GM12891 (cell line): ENCODE data around the gene TANC1.

Experiments used
- DNase-seq: peaks from one replicate; pipeline ENCODE4 v3.0.0; 2011; ENCODE audit warnings: low spot score; ENCODE audit not compliant: insufficient read length
- FAIRE-seq: peaks from 2 replicates; lab custom pipeline; 2011; peaks lifted over from hg19 to GRCh38; lab: Jason Lieb, UNC
- PAX5 ChIP-seq: IDR thresholded peaks from 2 replicates; pipeline ENCODE4 v1.6.1; 2011; ENCODE audit warnings: low read length, moderate library complexity, mild to moderate bottlenecking; ENCODE audit not compliant: insufficient read depth, severe bottlenecking
- POLR2A ChIP-seq: IDR thresholded peaks from 2 replicates; pipeline ENCODE4 v1.6.1; 2011; ENCODE audit warnings: low read depth, low read length, control low read depth
- POLR2AphosphoS5 ChIP-seq: IDR thresholded peaks from 2 replicates; pipeline ENCODE4 v1.6.1; 2011; ENCODE audit warnings: low read depth, low read length, control low read depth
- POU2F2 ChIP-seq: IDR thresholded peaks from 2 replicates; pipeline ENCODE4 v1.6.1; 2011; ENCODE audit warnings: low read depth, mild to moderate bottlenecking, control low read depth, low read length, moderate library complexity
- SPI1 ChIP-seq: IDR thresholded peaks from 2 replicates; pipeline ENCODE4 v1.6.1; 2011; ENCODE audit warnings: low read depth, low read length, control low read depth
- TAF1 ChIP-seq: IDR thresholded peaks from 2 replicates; pipeline ENCODE4 v1.6.1; 2011; ENCODE audit warnings: low read depth, low read length, control low read depth

The TANC1 gene

DNA sequence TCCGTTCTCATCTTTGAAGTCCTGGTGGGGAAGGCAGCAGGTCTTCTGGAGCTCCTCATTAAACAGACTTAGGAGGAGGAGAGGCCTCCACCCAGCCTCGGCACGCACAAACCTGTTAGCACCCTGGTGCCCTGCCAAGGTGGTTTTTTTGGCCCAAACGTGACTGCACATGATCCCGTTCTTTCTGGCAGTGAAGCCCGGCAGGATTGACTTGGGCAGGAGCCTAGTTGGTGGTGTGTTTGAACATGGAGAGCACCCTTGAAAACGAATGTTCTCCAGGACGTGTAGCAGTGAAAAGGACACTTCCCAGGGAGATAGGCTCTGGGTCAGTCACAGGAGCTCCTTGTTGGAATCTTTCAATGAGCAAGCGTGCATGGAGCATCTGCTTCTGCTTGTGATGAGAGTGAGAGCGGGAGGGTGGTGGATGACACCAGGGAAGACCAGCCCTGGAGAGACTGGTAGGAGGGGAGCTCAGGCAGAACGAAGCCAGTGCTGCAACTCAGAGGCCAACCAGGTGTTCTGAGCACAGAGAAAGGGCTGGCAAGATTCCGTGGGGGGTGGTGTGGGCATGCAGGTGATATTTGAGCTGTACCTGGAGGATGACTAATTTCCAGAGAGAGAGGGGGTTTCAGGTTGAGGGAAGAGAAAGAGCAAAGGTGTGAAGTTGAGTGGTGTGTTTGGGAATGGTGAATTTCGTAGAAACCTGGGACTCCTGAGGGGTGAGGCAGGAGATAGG, 73.8 kb downstream of the TANC1 start:
- DNase-seq = no peak
- FAIRE-seq = no peak
- no peak for TF ChIP-seq POLR2AphosphoS5
- TF ChIP-seq POLR2A = no peak
- no peak for TF ChIP-seq TAF1
- TF ChIP-seq POU2F2 = no peak
- no peak for TF ChIP-seq PAX5
- TF ChIP-seq SPI1 = no peak

DNA sequence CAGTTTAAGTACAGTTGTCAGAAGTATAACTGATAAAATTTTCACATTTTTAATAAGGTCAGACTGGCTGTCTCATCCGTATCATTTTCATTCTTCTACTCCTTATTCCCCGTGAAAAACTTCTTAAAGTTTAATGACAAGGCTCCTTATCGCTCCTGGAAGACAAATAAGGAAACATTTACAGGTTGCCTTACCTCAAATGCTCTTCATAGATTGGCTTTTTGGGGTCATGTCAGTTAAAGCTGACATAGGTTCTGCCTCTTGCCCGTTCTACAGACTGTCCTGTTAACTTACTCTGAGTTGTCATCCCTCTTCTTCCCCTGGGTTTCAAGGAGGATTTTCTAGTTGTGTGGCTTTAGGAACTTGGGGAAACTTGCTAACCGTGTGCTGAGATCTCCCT, 75.3 kb downstream of the TANC1 start:
- DNase-seq (no peak), FAIRE-seq (no peak)
- no peak for TF ChIP-seq POLR2AphosphoS5
- no peak for TF ChIP-seq PAX5
- no peak for TF ChIP-seq TAF1
- TF ChIP-seq POU2F2 = no peak
- no peak for TF ChIP-seq SPI1
- no peak for TF ChIP-seq POLR2A

DNA sequence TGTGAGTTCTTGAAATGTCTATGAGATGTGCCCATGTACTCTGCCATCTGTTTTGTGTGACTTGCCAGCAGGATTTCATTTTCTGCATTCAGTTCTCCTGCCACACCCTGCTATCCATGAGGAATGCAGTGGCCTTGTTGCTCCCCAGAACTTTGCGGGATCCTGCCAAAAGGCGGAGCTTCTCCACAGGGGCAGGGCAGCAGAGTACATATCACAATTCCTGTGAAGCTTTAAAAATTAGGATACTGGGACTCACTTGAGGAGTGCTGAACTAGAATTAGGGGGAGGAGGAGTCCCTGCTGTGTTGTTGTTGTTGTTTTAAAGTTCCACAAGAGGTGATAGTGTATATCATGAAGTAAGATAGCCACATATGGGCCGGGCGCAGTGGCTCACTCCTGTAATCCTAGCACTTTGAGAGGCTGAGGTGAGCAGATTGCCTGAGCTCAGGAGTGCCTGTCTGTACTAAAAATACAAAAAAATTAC, 76.4 kb downstream of the TANC1 start:
- FAIRE-seq (no peak), DNase-seq (no peak)
- TF ChIP-seq SPI1 (no peak), POLR2AphosphoS5 (no peak), TAF1 (no peak), PAX5 (no peak), POLR2A (no peak), POU2F2 (no peak)

DNA sequence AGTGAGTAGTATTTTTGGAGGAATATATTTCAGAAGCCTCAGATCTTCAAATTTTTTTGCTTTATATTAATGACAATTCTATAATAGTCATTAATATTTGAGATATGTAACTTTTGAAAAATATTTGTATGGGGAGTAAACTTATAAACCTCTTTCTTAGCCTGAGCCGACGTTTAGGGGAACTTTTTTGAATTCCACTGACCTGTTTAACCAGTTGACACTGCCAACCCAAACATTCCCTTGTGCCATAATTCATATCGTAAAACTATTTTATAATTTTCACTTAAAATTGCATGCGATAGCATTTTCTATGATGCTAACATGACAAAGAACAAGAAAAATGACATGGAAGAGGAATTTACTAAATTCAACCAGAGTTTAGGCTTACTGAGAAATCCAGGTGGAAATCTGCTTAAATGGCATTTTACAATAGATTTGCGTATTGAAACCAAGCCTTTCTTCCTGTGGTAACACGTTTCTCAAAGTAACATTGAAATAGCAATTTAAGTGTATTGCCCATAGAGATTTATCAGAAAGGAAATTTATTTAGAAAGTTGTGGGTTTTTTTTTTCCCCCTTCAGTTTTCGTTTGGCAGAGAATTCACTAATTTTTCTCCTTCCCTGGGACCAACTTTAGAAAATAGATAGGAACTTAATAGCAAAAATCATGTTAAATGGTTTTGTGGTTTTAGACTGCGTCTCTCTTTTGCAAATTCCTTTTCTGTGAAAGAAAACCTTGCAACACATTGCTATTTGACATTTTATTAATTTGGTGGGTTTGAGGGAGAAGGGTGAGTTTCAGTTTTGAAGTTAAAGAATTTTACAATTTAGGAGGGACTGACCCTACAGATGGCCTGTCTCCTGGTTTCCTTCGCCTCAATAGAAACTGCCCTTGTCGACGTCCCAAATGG, 77.4 kb downstream of the TANC1 start:
- FAIRE-seq = no peak
- TF ChIP-seq PAX5 (no peak), POLR2AphosphoS5 (no peak), POU2F2 (no peak), POLR2A (no peak), TAF1 (no peak), SPI1 (no peak)
- no peak for DNase-seq

DNA sequence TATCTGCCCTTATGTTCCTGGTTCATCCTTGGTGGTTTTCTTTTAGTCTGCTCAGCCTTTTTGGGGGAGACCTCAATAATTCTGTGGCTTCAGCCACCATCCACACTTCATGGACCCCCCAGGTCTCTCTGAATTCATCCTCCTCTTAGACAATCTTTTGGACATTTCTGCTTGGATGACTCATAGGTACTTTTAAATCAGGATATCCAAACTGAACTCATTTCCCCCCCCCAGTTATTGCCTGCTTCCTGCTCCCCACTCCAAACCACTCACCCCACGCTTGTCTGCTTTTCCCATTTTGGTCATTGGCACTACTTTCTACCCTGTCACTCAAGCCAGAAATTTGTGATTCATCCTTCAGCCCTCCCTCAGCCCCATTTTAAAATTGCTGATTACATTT, 78.5 kb downstream of the TANC1 start:
- no peak for FAIRE-seq
- no peak for DNase-seq

DNA sequence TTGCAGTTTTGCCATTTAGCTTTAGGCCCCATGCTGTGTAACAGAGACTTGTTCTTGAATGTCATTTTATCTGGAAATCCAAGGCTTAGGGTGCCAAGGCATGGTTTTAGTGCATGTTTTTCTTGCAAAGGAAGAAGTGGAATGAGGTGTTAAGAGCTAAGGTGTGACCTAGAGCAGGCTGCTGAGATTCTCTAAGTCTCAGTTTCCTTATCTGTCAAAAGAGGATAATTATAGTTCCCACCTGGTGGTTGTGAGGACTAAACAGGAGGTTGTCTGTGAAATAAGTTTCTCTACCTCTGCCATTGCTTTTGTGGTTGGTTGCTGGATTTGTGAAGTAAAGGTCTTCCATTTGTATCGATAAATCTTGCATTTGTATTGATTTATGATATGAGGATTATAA, 82.0 kb downstream of the TANC1 start:
- FAIRE-seq (no peak), DNase-seq (no peak)
- TF ChIP-seq TAF1 (no peak), PAX5 (no peak), SPI1 (no peak), POLR2A (no peak), POU2F2 (no peak)

More for the DNA sequence above, 78.5 kb downstream of the TANC1 start:
- TF ChIP-seq TAF1 (no peak), PAX5 (no peak), POU2F2 (no peak), SPI1 (no peak), POLR2AphosphoS5 (no peak), POLR2A (no peak)

DNA sequence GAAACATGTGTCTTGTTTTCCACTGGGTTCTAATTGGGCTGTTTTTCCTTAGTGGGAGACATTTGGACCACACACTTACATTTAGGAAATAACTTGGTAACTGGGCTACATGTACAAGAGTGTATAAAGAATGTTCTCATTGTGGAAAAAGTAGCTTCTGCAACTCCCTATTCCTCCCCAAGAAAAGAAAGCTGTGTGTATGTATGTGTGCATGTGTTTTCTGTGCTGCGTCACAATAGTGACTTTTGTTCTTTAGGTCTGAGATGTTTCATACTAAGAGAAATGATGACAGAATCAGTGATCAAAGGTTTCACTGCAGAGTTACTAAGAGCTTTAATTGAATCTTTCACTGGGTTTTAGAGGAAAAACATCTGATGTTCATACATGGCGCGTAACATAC, 82.7 kb downstream of the TANC1 start:
- FAIRE-seq = no peak
- DNase-seq = no peak
- TF ChIP-seq POLR2A (no peak), SPI1 (no peak), TAF1 (no peak), POLR2AphosphoS5 (no peak), POU2F2 (no peak), PAX5 (no peak)

DNA sequence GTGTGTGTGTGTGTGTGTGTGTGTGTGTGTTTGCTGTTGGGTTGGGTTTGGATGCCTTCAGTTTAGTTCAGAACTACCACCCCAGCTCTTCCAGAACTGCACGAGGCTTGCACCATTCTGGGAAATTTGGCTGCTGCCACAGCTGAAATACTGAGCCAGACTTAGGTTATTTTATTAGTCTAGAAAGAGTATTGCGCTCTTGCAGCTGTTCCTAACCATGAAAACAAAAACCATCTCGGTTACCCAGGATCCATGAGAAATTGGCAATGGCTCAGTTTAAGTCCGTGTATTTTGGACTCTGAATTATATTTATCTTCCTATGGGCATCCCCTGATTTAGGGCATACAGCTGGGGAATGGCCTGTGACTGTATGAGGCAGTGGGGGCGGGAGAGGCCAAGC, 83.2 kb downstream of the TANC1 start:
- TF ChIP-seq SPI1 (no peak), POLR2AphosphoS5 (no peak), POLR2A (no peak), POU2F2 (no peak), TAF1 (no peak), PAX5 (no peak)
- FAIRE-seq = no peak
- no peak for DNase-seq

DNA sequence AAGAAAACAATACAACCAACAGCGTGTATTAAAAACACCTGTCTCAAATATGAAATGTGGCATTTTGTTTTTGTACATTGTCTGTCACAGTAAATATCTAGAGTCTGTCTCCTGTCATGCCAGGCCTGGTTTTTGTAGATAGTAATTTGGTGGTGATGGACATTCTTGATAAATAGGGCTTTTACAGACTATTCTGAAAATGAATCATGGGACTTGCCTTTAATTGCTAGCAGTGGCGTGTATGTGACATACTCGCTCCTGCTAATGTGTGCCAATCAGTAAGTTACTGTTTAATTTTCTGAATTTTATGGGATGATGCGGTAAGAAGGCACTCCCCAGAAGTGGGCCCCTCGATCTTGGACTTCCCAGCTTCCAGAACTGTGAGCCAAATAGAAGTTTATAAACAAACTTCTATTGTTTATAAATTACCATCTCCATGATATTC, 83.7 kb downstream of the TANC1 start:
- no peak for DNase-seq
- TF ChIP-seq SPI1 (no peak), POLR2A (no peak)
- FAIRE-seq = no peak
